Esophagus muscularis mucosa (tissue), 4 donors: Measurements from ENCODE around the gene WDFY2. TPM values are rescaled to one million over a fixed set of nuclear protein-coding genes. Genes with fewer than 3 reads are reported as not detected.

ENCODE experiments used
- DNase-seq: peaks from one replicate; pipeline ENCODE4 v3.0.0-alpha.2; 2017; ENCODE audit errors: extremely low spot score
- H3K27ac ChIP-seq, 4 donors: fragments of 200-600 bp; sonication (generic); replicated peaks in 1 of 4; 1 replicate in 3 of 4; 2 replicates in 1 of 4; pipeline ENCODE4 v1.5.1; 2016 to 2019; ENCODE audit warnings: mild to moderate bottlenecking in 1 of 4
- H3K27me3 ChIP-seq, 4 donors: fragments of 200-600 bp; sonication (generic); one replicate each; pipeline versions ENCODE4 v1.5.1 to v1.6.0; 2016 to 2019
- H3K36me3 ChIP-seq, 4 donors: fragments of 200-600 bp; sonication (generic); one replicate each; pipeline ENCODE4 v1.5.1; 2016 to 2019
- H3K4me1 ChIP-seq, 4 donors: fragments of 200-600 bp; sonication (generic); one replicate each; pipeline ENCODE4 v1.5.1; 2016 to 2019
- H3K4me3 ChIP-seq, 4 donors: fragments of 200-600 bp; sonication (generic); 1 replicate in 2 of 4; 2 replicates in 2 of 4; pipeline ENCODE4 v1.5.1; 2016 to 2019; ENCODE audit warnings: mild to moderate bottlenecking in 4 of 4, moderate library complexity in 1 of 4
- H3K9me3 ChIP-seq, 4 donors: fragments of 200-600 bp; sonication (generic); 1 replicate in 3 of 4; 2 replicates in 1 of 4; pipeline ENCODE4 v1.5.1; 2016 to 2019
- CTCF ChIP-seq, 3 experiments: fragments of 200-600 bp in 2 of 3; fragments of 450-650 bp in 1 of 3; sonication (generic) in 2 of 3; IDR thresholded peaks; one replicate each; pipeline ENCODE4 v1.5.1; 2017 to 2019; ENCODE audit warnings: antibody characterized with exemption in 3 of 3, mild to moderate bottlenecking in 2 of 3, moderate library complexity in 1 of 3
- EP300 ChIP-seq: sonication (generic); formaldehyde crosslinking; IDR thresholded peaks from one replicate; pipeline ENCODE4 v1.6.1; 2017; ENCODE audit warnings: antibody characterized with exemption
- POLR2A ChIP-seq: fragments of 450-650 bp; IDR thresholded peaks from one replicate; pipeline ENCODE4 v1.6.1; 2017; ENCODE audit warnings: antibody characterized with exemption, moderate library complexity, mild to moderate bottlenecking, low read depth
- POLR2AphosphoS5 ChIP-seq, 2 donors: sonication (generic); formaldehyde crosslinking; IDR thresholded peaks; one replicate each; pipeline ENCODE4 v1.6.1; 2017; ENCODE audit warnings: antibody characterized with exemption in 2 of 2
- WGBS: methylation state at CpG from one replicate; pipeline ENCODE4 v1.1.5; 2018; 5-methylcytosine and 5-hydroxymethylcytosine counted together
- intact Hi-C: fragments of 100-400 bp; cut with DNase I; formaldehyde crosslinking; loops from one replicate; pipeline ENCODE4 v1.15.1; 2023
- total RNA-seq, 4 donors: library from RNA; depleted of rRNA; stranded (reverse); fragments of >200 nt; gene quantifications; one replicate each; pipeline versions ENCODE4 v1.1.0 to v1.2.1, GENCODE V29; 2016

The WDFY2 gene
- total RNA-seq, 4 donors from 2014 or later = 4.7 to 8.7 (median 5.7) TPM

- no peak for DNase-seq
- Histone ChIP-seq H3K27ac (no peak overlapping the region), H3K4me3 (no peak overlapping the region), H3K36me3 (no peaks in the 10 kb centered on the region), H3K27me3 (no peaks in the 10 kb centered on the region), H3K4me1 (peaks cover 19 to 43% (median 39%) of the 10 kb centered on the region in 4 donors), H3K9me3 (no peaks in the 10 kb centered on the region)
- TF ChIP-seq POLR2AphosphoS5 (IDR thresholded peaks at IDR 0.05) (no peak), EP300 (no peak), CTCF (IDR thresholded peaks at IDR 0.05) (no peak)
- intact Hi-C loops = no loop called here
- 58% methylated on average over 3 of the region's 3 CpGs for WGBS
These were observed 59.0 kb downstream of the WDFY2 start for GRCh38 chr13:51643105-51643881.

GRCh38 chr13:51643882-51644281 lies 59.6 kb downstream of the WDFY2 start:
- Histone ChIP-seq H3K27ac (no peak overlapping the region), H3K4me1 (peaks cover 19 to 42% (median 37%) of the 10 kb centered on the region in 4 donors), H3K27me3 (no peaks in the 10 kb centered on the region), H3K4me3 (no peak overlapping the region), H3K9me3 (no peaks in the 10 kb centered on the region), H3K36me3 (no peaks in the 10 kb centered on the region)
- WGBS = 72% methylated on average over 1 of the region's 1 CpG
- no peak for DNase-seq
- TF ChIP-seq CTCF (IDR thresholded peaks at IDR 0.05) (no peak), EP300 (no peak), POLR2AphosphoS5 (IDR thresholded peaks at IDR 0.05) (no peak), POLR2A (no peak)
- intact Hi-C loops = no loop called here

GRCh38 chr13:51644654-51645053 lies 60.4 kb downstream of the WDFY2 start:
- TF ChIP-seq POLR2A (no peak), EP300 (no peak), CTCF (IDR thresholded peaks at IDR 0.05) (no peak), POLR2AphosphoS5 (IDR thresholded peaks at IDR 0.05) (no peak)
- no peaks in the 10 kb centered on the region for H3K36me3 ChIP-seq
- H3K27me3 ChIP-seq = no peaks in the 10 kb centered on the region
- H3K27ac ChIP-seq = no peak overlapping the region
- no peak overlapping the region for H3K4me3 ChIP-seq
- peaks cover 19 to 36% (median 33%) of the 10 kb centered on the region in 4 donors for H3K4me1 ChIP-seq
- H3K9me3 ChIP-seq = no peaks in the 10 kb centered on the region
- DNase-seq = no peak
- intact Hi-C loops = no loop called here
- WGBS = 47% methylated on average over 1 of the region's 1 CpG

- H3K27me3 ChIP-seq = no peaks in the 10 kb centered on the region
- H3K9me3 ChIP-seq = no peaks in the 10 kb centered on the region
- no peak overlapping the region for H3K27ac ChIP-seq
- intact Hi-C loops = no loop called here
- WGBS = 34% methylated on average over 4 of the region's 4 CpGs
- no peak overlapping the region for H3K4me3 ChIP-seq
- no peaks in the 10 kb centered on the region for H3K36me3 ChIP-seq
- DNase-seq = no peak
- H3K4me1 ChIP-seq = peaks cover 19 to 36% (median 32%) of the 10 kb centered on the region in 4 donors
- no peak for TF ChIP-seq CTCF (IDR thresholded peaks at IDR 0.05)
- no peak for TF ChIP-seq POLR2A
- no peak for TF ChIP-seq POLR2AphosphoS5 (IDR thresholded peaks at IDR 0.05)
- TF ChIP-seq EP300 = no peak
These were observed 60.9 kb downstream of the WDFY2 start for GRCh38 chr13:51645154-51645650.
